CD14-positive monocyte (primary cell): ENCODE data around the gene SLC1A7. TPM values are rescaled to one million over a fixed set of nuclear protein-coding genes. Genes with fewer than 3 reads are reported as not detected.

Experiments
- DNase-seq, 3 donors: peaks; one replicate each; pipeline ENCODE4 v3.0.0-alpha.2; 2011 to 2022
- H2AFZ ChIP-seq: 2 replicates; pipeline ENCODE4 v1.6.0; 2012; ENCODE audit warnings: mild to moderate bottlenecking, low read depth, low read length, inconsistent platforms; ENCODE audit not compliant: insufficient read depth, poor library complexity, severe bottlenecking
- H3K27ac ChIP-seq, 2 donors: 1 replicate in 1 of 2; 2 replicates in 1 of 2; pipeline ENCODE4 v1.5.1; 2012 to 2013; ENCODE audit warnings: low read length in 2 of 2, control low read depth in 1 of 2, inconsistent platforms in 1 of 2, low read depth in 1 of 2, mild to moderate bottlenecking in 1 of 2
- H3K27me3 ChIP-seq, 2 donors: one replicate each; pipeline versions ENCODE4 v1.6.0 to v1.6.1; 2011 to 2013; ENCODE audit warnings: low read length in 2 of 2; ENCODE audit not compliant: control insufficient read depth in 2 of 2, insufficient read depth in 2 of 2
- H3K36me3 ChIP-seq, 2 donors: replicated peaks in 1 of 2; 1 replicate in 1 of 2; 2 replicates in 1 of 2; pipeline versions ENCODE4 v1.5.1 to v1.6.1; 2012 to 2013; ENCODE audit warnings: low read length in 2 of 2, control low read depth in 1 of 2, inconsistent platforms in 1 of 2, mild to moderate bottlenecking in 1 of 2; ENCODE audit not compliant: insufficient read depth in 2 of 2, control insufficient read depth in 1 of 2
- H3K4me1 ChIP-seq, 2 donors: 1 replicate in 1 of 2; 2 replicates in 1 of 2; pipeline versions ENCODE4 v1.5.1 to v1.6.1; 2012 to 2013; ENCODE audit warnings: low read length in 2 of 2, control low read depth in 1 of 2, inconsistent platforms in 1 of 2, mild to moderate bottlenecking in 1 of 2, moderate library complexity in 1 of 2; ENCODE audit not compliant: insufficient read depth in 2 of 2, control insufficient read depth in 1 of 2
- H3K4me2 ChIP-seq: replicated peaks from 2 replicates; pipeline ENCODE3; 2012; ENCODE audit warnings: low read length, moderate library complexity, mild to moderate bottlenecking; ENCODE audit not compliant: poor library complexity, severe bottlenecking; ENCODE audit errors: extremely low read depth
- H3K4me3 ChIP-seq, 3 experiments: fragments of 200-600 bp in 1 of 3; sonication (generic) in 1 of 3; replicated peaks in 1 of 3; 1 replicate in 2 of 3; 2 replicates in 1 of 3; pipeline ENCODE4 v1.5.1; 2011 to 2013; ENCODE audit warnings: low read length in 3 of 3, mild to moderate bottlenecking in 3 of 3, control low read depth in 2 of 3, low read depth in 2 of 3, inconsistent platforms in 1 of 3, moderate library complexity in 1 of 3
- H3K79me2 ChIP-seq: 2 replicates; pipeline ENCODE4 v1.6.0; 2012; ENCODE audit warnings: mild to moderate bottlenecking, control low read depth, inconsistent platforms, low read length, moderate library complexity; ENCODE audit not compliant: insufficient read depth
- H3K9ac ChIP-seq: 2 replicates; pipeline ENCODE4 v1.6.0; 2017; ENCODE audit warnings: low read length, mild to moderate bottlenecking; ENCODE audit not compliant: insufficient read depth, poor library complexity, severe bottlenecking
- H3K9me3 ChIP-seq, 2 donors: replicated peaks in 1 of 2; 1 replicate in 1 of 2; 2 replicates in 1 of 2; pipeline versions ENCODE4 v1.5.1 to v1.6.1; 2012 to 2013; ENCODE audit warnings: low read length in 2 of 2, control low read depth in 1 of 2; ENCODE audit not compliant: control insufficient read depth in 1 of 2, insufficient read depth in 1 of 2
- H4K20me1 ChIP-seq: 2 replicates; pipeline ENCODE4 v1.6.0; 2012; ENCODE audit warnings: mild to moderate bottlenecking, low read length, control low read depth, moderate library complexity; ENCODE audit not compliant: insufficient read depth
- H3K27ac Mint-ChIP-seq, 7 donors: one replicate each; pipeline ENCODE4 v1.8.0; 2020; ENCODE audit warnings: mild to moderate bottlenecking in 7 of 7, mixed read lengths in 7 of 7, moderate library complexity in 6 of 7, inconsistent platforms in 2 of 7
- H3K27me3 Mint-ChIP-seq, 3 donors: one replicate each; pipeline ENCODE4 v1.8.0; 2021 to 2022; ENCODE audit warnings: low read depth in 3 of 3, mild to moderate bottlenecking in 3 of 3, mixed read lengths in 3 of 3, moderate library complexity in 3 of 3, inconsistent platforms in 1 of 3
- H3K36me3 Mint-ChIP-seq, 2 donors: one replicate each; pipeline ENCODE4 v1.8.0; 2020; ENCODE audit warnings: mixed read lengths in 2 of 2, inconsistent platforms in 1 of 2, mild to moderate bottlenecking in 1 of 2
- H3K4me1 Mint-ChIP-seq: one replicate; pipeline ENCODE4 v1.8.0; 2020; ENCODE audit warnings: mild to moderate bottlenecking, mixed read lengths
- H3K4me3 Mint-ChIP-seq, 2 donors: one replicate each; pipeline ENCODE4 v1.8.0; 2020; ENCODE audit warnings: mild to moderate bottlenecking in 2 of 2, mixed read lengths in 2 of 2, moderate library complexity in 1 of 2
- H3K9me3 Mint-ChIP-seq, 7 donors: one replicate each; pipeline ENCODE4 v1.8.0; 2020 to 2022; ENCODE audit warnings: mixed read lengths in 7 of 7, mild to moderate bottlenecking in 6 of 7, moderate library complexity in 6 of 7, inconsistent platforms in 2 of 7
- CTCF ChIP-seq: fragments of 200-600 bp; IDR thresholded peaks from one replicate; pipeline ENCODE4 v1.8.0; 2022; ENCODE audit warnings: antibody characterized with exemption, mild to moderate bottlenecking
- WGBS: methylation state at CpG from one replicate; pipeline ENCODE4 v1.1.5; 2013; ENCODE audit warnings: missing lambda C conversion rate; ENCODE audit not compliant: insufficient coverage; 5-methylcytosine and 5-hydroxymethylcytosine counted together
- intact Hi-C, 2 donors: fragments of 100-400 bp; cut with micrococcal nuclease; formaldehyde crosslinking; loops; one replicate each; pipeline versions ENCODE4 v1.15.0 to v1.15.1; 2023
- polyA plus RNA-seq, 3 donors: library from polyadenylated mRNA; depleted of rRNA in 1 of 3; unstranded in 2 of 3; stranded (reverse) in 1 of 3; fragments of 300-500 nt in 2 of 3; fragments of >200 nt in 1 of 3; fragmentation: Illumina TruSeq in 2 of 3; gene quantifications; 1 replicate in 2 of 3; 2 replicates in 1 of 3; pipeline ENCODE4 v1.2.3, GENCODE V29; 2012 to 2021

The SLC1A7 gene
- polyA plus RNA-seq, 3 donors, result not detected

- Histone ChIP-seq H3K36me3 (no peaks in the 10 kb centered on the region), H3K4me2 (no peak overlapping the region), H3K4me1 (no peaks in the 10 kb centered on the region), H3K4me3 (no peak overlapping the region), H2AFZ (no peak overlapping the region), H3K27me3 (no peaks in the 10 kb centered on the region), H4K20me1 (no peaks in the 10 kb centered on the region), H3K9ac (no peak overlapping the region), H3K79me2 (no peaks in the 10 kb centered on the region), H3K27ac (no peak overlapping the region), H3K9me3 (no peaks in the 10 kb centered on the region)
- Mint-ChIP-seq H3K4me3 (no peak overlapping the region), H3K4me1 (no peaks in the 10 kb centered on the region), H3K27ac (no peak overlapping the region), H3K9me3 (no peaks in the 10 kb centered on the region), H3K27me3 (peaks cover 0 to 2% (median 0%) of the 10 kb centered on the region in 3 donors), H3K36me3 (no peaks in the 10 kb centered on the region)
- TF ChIP-seq CTCF, result no peak
- intact Hi-C loops, result no loop called here
- 97% methylated on average over 9 of the region's 10 CpGs for WGBS
- DNase-seq, result no peak
These were observed 68.5 kb downstream of the SLC1A7 start for GRCh38 chr1:53073868-53074311.

GRCh38 chr1:53073287-53073686, 69.2 kb downstream of the SLC1A7 start:
- Histone ChIP-seq H3K9ac (no peak overlapping the region), H4K20me1 (no peaks in the 10 kb centered on the region), H3K27me3 (no peaks in the 10 kb centered on the region), H3K27ac (no peak overlapping the region), H3K9me3 (no peaks in the 10 kb centered on the region), H3K4me1 (no peaks in the 10 kb centered on the region), H3K4me2 (no peak overlapping the region), H3K79me2 (no peaks in the 10 kb centered on the region), H3K36me3 (no peaks in the 10 kb centered on the region), H2AFZ (no peak overlapping the region), H3K4me3 (no peak overlapping the region)
- no peaks in the 10 kb centered on the region for H3K27me3 Mint-ChIP-seq
- H3K4me1 Mint-ChIP-seq, result no peaks in the 10 kb centered on the region
- no peaks in the 10 kb centered on the region for H3K36me3 Mint-ChIP-seq
- intact Hi-C loops, result no loop called here
- H3K27ac Mint-ChIP-seq, result no peak overlapping the region
- DNase-seq, result no peak
- no peak for TF ChIP-seq CTCF
- no peaks in the 10 kb centered on the region for H3K9me3 Mint-ChIP-seq
- 96% methylated on average over 4 of the region's 7 CpGs for WGBS
- no peak overlapping the region for H3K4me3 Mint-ChIP-seq
